DOHH2 (cell line): ENCODE results near the gene FSHB.

Source experiments
- CTCF ChIP-seq: fragments of 200-600 bp; sonication (generic); IDR thresholded peaks from one replicate; pipeline ENCODE4 v1.5.1; 2014; ENCODE audit warnings: antibody characterized with exemption, mild to moderate bottlenecking, low read depth, low read length; ENCODE audit not compliant: poor library complexity, severe bottlenecking
- EZH2phosphoT487 ChIP-seq: fragments of 200-600 bp; sonication (generic); IDR thresholded peaks from 2 replicates; pipeline ENCODE4 v1.6.1; 2017; ENCODE audit warnings: borderline replicate concordance, mild to moderate bottlenecking, antibody characterized with exemption, low read length, moderate library complexity, mixed read lengths

- no peak for TF ChIP-seq CTCF
- no peak for TF ChIP-seq EZH2phosphoT487
Observed at GRCh38 chr11:30239025-30239424, 8.2 kb downstream of the FSHB start.
